Stimulated activated CD8-positive, alpha-beta memory T cell treated with anti-CD3 and anti-CD28 coated beads, Interleukin-15, amount 100 ng/mL, for 48 hours (primary cell): Measurements from ENCODE around the gene INSYN1.
"Not testable (repeated sequence)": the region's sequence is repeated elsewhere in the genome, so short reads cannot be mapped to it uniquely, and the experiment has no call there.

Experiments
- DNase-seq, 2 donors: peaks; one replicate each; pipeline ENCODE4 v3.0.0-alpha.2; 2020; ENCODE audit warnings: low read depth in 2 of 2

INSYN1 gene

DNA sequence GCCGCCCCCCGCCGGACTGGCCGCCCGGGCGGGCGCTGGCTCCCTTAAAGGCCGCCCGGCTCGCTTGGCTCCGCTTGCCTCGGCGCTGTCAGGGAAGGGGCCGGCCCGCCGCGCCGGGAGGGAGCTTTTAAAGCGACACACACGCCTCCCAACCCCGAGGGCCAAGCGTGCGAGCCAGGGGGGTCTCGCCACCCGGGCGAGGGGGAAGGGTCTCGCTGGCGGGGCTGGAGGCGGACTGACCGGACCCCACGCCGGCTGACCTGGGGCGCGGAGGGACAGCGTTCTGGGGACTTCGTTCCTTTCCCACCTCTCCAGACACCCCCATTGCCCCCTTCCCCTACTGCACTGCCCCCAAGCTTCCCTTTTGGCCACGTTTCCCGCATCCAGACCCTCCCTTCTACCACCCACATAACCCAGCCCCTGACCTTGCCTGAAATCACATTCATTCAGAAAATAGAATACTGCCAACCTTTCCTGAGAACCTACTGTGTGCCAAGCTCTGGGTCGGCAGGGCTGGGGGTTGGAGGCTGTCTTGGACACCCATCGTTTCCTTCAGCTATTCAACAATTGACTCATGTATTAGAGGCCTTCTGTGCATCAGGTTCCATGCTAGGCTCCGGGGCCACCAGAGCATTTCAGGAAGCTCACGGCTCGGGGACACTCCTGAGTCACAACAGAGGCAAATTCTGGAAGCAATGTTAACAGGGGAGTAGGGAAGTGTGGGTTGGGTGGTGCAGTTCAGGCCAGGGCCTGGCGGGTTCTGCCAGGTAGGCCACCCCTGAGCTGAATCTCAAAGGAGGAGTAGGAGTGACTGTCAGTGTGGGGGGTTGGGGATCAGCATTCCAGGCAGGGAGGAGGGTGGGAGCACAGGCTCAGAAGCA lies at the start of gene INSYN1:
Gene INSYN1 (minus strand): TSS at position 102 of the 881 bp plus-strand sequence. CDS start 2,221 bp downstream, outside the sequence.
- DNase-seq = no peak

DNA sequence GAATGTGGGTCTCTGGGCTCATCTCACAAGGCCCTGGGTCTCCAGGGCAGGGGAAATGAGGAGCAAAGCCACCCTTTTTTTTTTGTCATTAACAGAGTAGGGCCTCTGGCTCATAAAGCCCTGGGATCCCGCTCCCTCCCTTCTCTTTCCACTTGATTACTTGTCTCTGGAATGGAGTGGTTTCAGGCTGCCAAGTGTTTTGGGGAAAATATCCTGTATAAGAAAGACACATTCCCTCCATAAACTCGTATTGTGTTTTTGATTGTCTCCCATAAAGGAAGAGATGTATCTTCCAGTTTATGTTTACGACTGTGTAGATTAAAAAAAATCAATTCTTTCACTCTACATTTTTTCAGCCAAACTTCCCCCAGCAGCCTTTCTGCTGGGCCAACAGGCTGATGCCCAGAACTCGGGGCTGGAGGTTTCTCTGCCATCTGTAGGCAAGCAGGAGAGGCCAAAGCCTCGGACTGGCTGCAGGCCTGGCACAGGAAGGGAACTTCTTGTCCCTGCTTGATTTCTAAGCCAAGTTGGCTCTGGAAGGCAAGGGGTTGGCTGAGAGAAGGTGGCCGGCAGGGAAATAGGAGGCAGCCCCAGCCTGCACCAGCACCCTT lies 49.4 kb upstream of the INSYN1 start:
- DNase-seq = no peak

GRCh38 chr15:73800662-73801345 lies 47.7 kb upstream of the INSYN1 start:
- no peak for DNase-seq

DNA sequence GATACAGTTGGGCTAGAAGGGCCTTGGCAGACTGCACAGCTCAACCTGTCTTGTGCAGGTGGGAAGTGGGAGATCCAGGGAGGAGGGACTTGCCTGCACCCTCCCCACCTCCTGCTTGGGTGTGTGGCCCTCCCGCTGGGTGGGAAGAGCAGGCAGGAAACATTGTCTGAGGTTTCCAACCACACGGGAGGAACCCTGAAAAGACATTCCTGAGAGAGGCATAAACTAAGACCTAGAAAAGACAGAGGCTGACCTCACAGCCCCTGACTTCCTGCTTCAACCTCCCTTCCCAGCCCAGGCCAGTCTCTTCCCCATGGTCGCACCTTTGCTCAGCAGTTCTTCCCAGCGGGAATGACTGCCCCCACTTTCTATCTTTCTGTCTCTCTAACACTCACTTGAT lies 46.3 kb upstream of the INSYN1 start:
- no peak for DNase-seq

DNA sequence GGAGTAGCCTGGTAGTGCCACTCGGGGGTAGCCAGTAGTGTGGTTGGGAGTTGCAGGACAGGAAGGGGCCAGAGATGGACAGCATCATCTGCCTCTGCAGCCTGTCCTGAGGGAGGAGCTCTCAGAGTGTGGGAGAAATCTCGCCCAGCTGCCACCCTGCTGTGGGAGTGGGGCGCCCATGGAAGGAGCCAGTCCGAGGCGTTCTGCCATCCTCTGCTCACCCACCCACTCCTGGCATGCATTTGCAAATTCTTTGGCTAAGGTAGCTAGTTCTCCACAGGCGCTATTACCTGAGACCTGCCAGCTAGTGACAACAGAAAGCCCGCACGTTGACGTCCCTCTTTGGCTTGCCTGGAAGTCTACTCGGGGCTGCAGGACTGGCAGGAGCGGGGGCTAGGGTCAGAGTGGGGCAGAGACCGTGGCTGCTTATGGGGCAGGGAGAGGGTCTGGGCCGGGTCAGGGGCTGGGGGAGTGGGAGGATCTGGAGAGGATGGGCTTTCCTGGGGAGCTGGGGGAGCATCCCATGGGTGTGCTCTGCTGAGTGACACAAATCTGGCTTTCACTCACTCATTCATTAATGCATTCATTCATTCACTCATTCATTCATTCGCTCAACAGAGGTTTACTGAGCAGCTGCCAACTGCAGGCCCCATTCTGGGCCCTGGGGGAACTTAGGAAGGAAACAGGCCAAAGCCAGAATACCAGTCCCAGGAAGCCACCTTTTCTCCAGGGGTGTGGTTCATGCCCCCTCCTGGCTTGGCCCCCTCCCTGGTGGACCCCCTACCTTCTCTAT lies 44.4 kb upstream of the INSYN1 start:
- DNase-seq = no peak

DNA sequence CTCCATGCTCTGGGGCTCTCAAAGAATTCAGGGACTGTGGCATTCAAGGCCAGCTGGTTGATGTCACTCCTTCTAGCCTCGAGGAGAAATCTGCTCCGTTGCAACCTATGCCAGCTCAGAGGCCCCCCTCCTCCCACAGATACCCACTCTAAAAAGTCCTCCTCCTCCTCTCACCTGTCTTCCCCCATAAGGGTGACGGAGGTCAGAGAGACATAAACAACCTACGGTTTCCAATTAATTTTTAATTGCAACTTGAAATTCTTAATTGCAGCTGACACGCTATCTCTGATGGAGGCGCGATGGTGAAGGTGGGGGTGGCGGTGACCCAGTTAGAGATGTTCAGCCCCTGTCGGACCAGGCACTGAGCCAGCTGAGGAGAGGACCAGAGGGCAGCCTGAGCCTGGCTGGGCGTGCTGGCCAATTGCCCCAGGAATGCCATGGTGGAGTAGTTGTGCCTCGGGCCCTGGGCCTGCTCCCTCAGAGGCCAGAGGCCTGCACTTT lies 43.2 kb upstream of the INSYN1 start:
- no peak for DNase-seq

- no peak for DNase-seq
Observed at GRCh38 chr15:73794443-73795133, 41.4 kb upstream of the INSYN1 start.

GRCh38 chr15:73792899-73793541 lies 39.9 kb upstream of the INSYN1 start:
- DNase-seq = not testable (repeated sequence)

DNA sequence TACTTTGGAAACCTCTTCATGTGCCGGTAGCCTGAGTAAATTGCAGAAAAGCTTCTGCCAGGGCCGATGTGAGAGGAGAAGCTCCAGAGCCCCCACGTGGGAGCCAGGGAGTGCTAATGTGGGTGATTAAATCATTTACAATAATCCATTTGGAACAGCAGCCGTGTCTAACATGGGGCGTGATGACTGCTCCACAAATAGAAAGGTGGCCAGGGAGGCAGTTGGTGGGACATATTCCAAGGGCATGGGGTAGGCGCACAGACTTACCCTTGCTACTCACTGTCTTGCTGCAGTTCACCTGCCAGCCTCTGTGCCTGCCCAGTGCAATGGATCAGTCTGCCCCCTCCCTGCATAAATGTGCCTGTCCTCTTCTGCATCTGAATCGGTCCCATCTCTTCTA lies 39.3 kb upstream of the INSYN1 start:
- no peak for DNase-seq

DNA sequence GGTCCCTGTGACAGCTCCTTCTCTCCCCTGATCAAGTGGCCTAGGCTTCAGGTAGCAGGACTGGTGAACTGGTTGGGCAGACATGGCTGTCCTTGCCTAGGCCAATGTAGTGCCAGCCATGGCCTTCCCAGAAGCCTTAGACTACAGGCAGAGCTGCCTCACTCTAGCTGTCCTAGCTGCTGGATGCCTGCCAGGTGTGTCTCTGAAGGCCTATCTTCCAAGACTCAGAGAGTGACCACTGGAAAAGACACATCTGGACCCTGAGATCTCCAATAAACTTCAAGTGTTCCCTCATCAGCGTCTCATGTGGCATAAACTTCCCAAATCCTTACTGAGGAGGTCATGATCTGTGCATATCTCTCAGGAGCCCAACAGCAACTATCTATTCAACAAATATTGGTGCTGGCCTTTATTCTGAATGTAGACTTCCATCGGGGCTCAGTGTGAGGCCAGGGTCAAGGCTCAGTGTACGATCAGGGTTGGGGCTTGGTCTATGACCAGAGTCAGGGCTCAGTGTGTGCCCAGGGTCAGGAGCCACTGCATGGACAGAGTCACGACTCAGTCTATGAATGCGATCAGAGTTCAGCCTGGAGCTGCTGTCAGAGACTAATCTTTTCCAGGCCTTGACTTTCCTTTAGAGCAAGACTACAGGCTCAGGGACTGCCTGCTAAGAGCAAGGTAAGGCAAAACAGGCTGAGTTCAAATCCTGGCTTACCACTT lies 36.5 kb upstream of the INSYN1 start:
- DNase-seq = no peak

GRCh38 chr15:73787621-73788020 lies 34.5 kb upstream of the INSYN1 start:
- no peak for DNase-seq

- no peak for DNase-seq
Observed at GRCh38 chr15:73786538-73786937, 33.4 kb upstream of the INSYN1 start.

- DNase-seq = not testable (repeated sequence)
Observed at GRCh38 chr15:73785256-73786014, 32.3 kb upstream of the INSYN1 start.

DNA sequence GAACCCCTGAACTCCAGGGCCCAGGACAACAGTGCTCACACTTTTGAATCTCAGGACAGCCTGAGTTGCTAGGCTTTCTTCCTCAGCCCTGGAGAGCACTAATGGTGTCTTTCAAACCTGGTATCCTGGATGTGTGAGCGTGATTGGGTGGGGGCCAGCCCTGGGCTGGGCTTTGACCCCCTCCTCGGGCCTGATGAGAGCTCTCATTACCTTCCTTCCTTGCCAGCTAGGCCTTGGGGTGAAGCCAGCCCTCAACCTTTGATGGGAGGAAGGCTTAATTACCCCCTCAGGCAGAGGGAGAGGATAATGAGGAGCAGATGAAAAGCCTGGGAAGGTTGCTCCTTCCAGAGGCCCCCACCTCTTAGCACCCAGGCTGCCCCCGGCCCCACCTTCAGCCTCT lies 31.1 kb upstream of the INSYN1 start:
- DNase-seq = no peak

DNA sequence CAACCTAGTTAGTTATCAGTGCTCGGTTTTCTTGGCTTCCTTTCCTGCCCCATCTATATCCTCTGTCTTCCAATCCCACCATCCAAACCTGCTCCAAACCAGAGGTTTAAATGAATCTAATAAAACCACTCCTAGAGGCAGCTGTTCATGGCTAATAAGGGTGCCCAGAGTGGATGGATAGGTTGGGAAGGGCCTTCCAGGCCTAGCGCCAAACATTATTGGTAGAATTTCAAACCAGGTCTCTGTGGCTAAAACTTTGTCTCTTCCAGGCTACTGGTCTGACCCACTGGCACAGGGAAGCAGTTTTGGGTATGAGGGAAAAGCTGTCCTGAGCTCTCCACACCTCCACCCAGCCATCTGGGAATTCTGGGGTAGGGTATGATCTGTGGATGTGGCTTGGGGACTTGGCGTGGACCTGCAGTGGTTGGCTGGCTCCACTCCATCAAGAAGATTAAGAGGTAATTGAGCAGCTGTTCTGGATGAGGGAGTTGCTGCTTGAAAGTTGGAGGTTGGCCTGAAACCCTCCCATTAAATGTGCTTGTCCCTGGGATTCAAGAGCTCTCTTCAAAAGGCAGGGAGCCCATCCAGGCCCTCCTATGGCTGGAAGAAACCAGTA lies 29.3 kb upstream of the INSYN1 start:
- no peak for DNase-seq

- DNase-seq = no peak
Observed at GRCh38 chr15:73781038-73781925, 28.1 kb upstream of the INSYN1 start.

- no peak for DNase-seq
Observed at GRCh38 chr15:73779974-73780373, 26.8 kb upstream of the INSYN1 start.

- DNase-seq = no peak
Observed at GRCh38 chr15:73777741-73778140, 24.6 kb upstream of the INSYN1 start.
